Astrocyte (in vitro differentiated cells and primary cell): ENCODE measurements around the gene PTGFRN. TPM values are rescaled to one million over a fixed set of nuclear protein-coding genes. Genes with fewer than 3 reads are reported as not detected.

Experiments used
- DNase-seq: peaks from one replicate; pipeline ENCODE4 v3.0.0-alpha.2; 2010; ENCODE audit warnings: low read depth
- FAIRE-seq: peaks from 2 replicates; lab custom pipeline; 2011; peaks lifted over from hg19 to GRCh38; lab: Jason Lieb, UNC
- H2AFZ ChIP-seq: 2 replicates; pipeline ENCODE4 v1.6.0; 2012; ENCODE audit warnings: low read depth, low read length, inconsistent platforms
- H3K27ac ChIP-seq: 2 replicates; pipeline ENCODE4 v1.5.1; 2011; ENCODE audit warnings: low read depth, low read length, inconsistent platforms
- H3K27me3 ChIP-seq: 2 replicates; pipeline ENCODE4 v1.6.0; 2011; ENCODE audit warnings: low read length, inconsistent platforms; ENCODE audit not compliant: insufficient read depth
- H3K36me3 ChIP-seq: 2 replicates; pipeline ENCODE4 v1.5.1; 2011; ENCODE audit warnings: low read length, inconsistent platforms; ENCODE audit not compliant: insufficient read depth
- H3K4me1 ChIP-seq: 2 replicates; pipeline ENCODE4 v1.5.1; 2011; ENCODE audit warnings: low read length, inconsistent platforms; ENCODE audit not compliant: insufficient read depth
- H3K4me2 ChIP-seq: 2 replicates; pipeline ENCODE4 v1.6.0; 2012; ENCODE audit warnings: low read length, inconsistent platforms
- H3K4me3 ChIP-seq: 2 replicates; pipeline ENCODE4 v1.5.1; 2011; ENCODE audit warnings: low read depth, mild to moderate bottlenecking, low read length, inconsistent platforms; ENCODE audit not compliant: insufficient read depth
- H3K79me2 ChIP-seq: 2 replicates; pipeline ENCODE4 v1.6.0; 2012; ENCODE audit warnings: mild to moderate bottlenecking, low read length, inconsistent platforms; ENCODE audit not compliant: insufficient read depth
- H3K9ac ChIP-seq: 2 replicates; pipeline ENCODE4 v1.6.0; 2012; ENCODE audit warnings: mild to moderate bottlenecking, low read length, inconsistent platforms
- H3K9me3 ChIP-seq: 2 replicates; pipeline ENCODE4 v1.5.1; 2012; ENCODE audit warnings: low read depth, mild to moderate bottlenecking, low read length, inconsistent platforms; ENCODE audit not compliant: insufficient read depth
- H4K20me1 ChIP-seq: 2 replicates; pipeline ENCODE4 v1.6.0; 2012; ENCODE audit warnings: low read length, inconsistent platforms; ENCODE audit not compliant: insufficient read depth
- H3K27ac Mint-ChIP-seq: one replicate; pipeline ENCODE4 v1.8.0; 2021; ENCODE audit warnings: mild to moderate bottlenecking, mixed read lengths; ENCODE audit not compliant: unreplicated experiment
- H3K27me3 Mint-ChIP-seq: one replicate; pipeline ENCODE4 v1.8.0; 2021; ENCODE audit warnings: low read depth, mixed read lengths; ENCODE audit not compliant: unreplicated experiment
- H3K36me3 Mint-ChIP-seq: one replicate; pipeline ENCODE4 v1.8.0; 2021; ENCODE audit warnings: low read depth, mixed read lengths; ENCODE audit not compliant: unreplicated experiment
- H3K4me1 Mint-ChIP-seq: one replicate; pipeline ENCODE4 v1.8.0; 2021; ENCODE audit warnings: low read depth, mixed read lengths; ENCODE audit not compliant: unreplicated experiment
- H3K4me3 Mint-ChIP-seq: one replicate; pipeline ENCODE4 v1.8.0; 2021; ENCODE audit warnings: mild to moderate bottlenecking, moderate library complexity, mixed read lengths; ENCODE audit not compliant: unreplicated experiment
- H3K9me3 Mint-ChIP-seq: one replicate; pipeline ENCODE4 v1.8.0; 2021; ENCODE audit warnings: mild to moderate bottlenecking, mixed read lengths; ENCODE audit not compliant: unreplicated experiment
- CTCF ChIP-seq: IDR thresholded peaks from 2 replicates; pipeline ENCODE4 v1.5.1; 2011; ENCODE audit warnings: low read depth, mild to moderate bottlenecking, inconsistent platforms, low read length, moderate library complexity; ENCODE audit not compliant: insufficient read depth
- EZH2 ChIP-seq: IDR thresholded peaks from 2 replicates; pipeline ENCODE4 v1.6.1; 2012; ENCODE audit warnings: mild to moderate bottlenecking, low read length, inconsistent platforms; ENCODE audit not compliant: insufficient read depth
- total RNA-seq: library from RNA; stranded (reverse); gene quantifications from 2 replicates; pipeline ENCODE4 v1.2.1, GENCODE V29; 2021

Gene PTGFRN
- total RNA-seq, 1 donor from 2014 or later: 157 TPM

DNA sequence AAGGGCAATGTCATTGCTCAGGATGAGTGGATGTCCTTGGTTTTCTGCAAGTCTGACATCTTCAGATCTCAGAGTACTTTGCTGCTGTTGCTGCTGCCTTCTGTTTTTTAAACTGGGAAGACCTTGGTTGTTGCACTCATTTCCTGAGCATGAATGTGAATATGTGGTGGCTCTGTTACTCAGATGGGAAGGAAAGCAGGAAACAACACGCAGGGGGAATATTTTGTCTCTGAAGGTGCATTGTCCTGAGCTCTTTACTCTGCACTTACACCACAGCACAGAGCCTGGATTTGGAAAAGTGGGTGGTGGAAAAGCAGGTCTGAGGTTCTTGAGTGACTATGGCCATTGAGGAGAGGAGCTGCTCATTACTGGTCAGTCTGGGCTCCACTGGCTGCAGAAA, 36.3 kb downstream of the PTGFRN start:
- H3K27ac ChIP-seq: no peak overlapping the region
- H4K20me1 ChIP-seq: peaks cover 7% of the 10 kb centered on the region
- Mint-ChIP-seq H3K27me3 (no peaks in the 10 kb centered on the region), H3K4me3 (no peak overlapping the region), H3K4me1 (peaks cover 31% of the 10 kb centered on the region), H3K36me3 (peaks cover 24% of the 10 kb centered on the region), H3K9me3 (no peaks in the 10 kb centered on the region), H3K27ac (no peak overlapping the region)
- H3K9me3 ChIP-seq: no peaks in the 10 kb centered on the region
- H3K9ac ChIP-seq: no peak overlapping the region
- H3K4me3 ChIP-seq: no peak overlapping the region
- H3K4me2 ChIP-seq: no peak overlapping the region
- FAIRE-seq (no peak), DNase-seq (no peak)
- no peaks in the 10 kb centered on the region for H3K36me3 ChIP-seq
- H2AFZ ChIP-seq: no peak overlapping the region
- TF ChIP-seq CTCF: no peak
- H3K27me3 ChIP-seq: no peaks in the 10 kb centered on the region
- H3K79me2 ChIP-seq: no peaks in the 10 kb centered on the region
- peaks cover 6% of the 10 kb centered on the region for H3K4me1 ChIP-seq

GRCh38 chr1:116947092-116947860, 37.6 kb downstream of the PTGFRN start:
- Mint-ChIP-seq H3K27ac (no peak overlapping the region), H3K9me3 (no peaks in the 10 kb centered on the region), H3K27me3 (no peaks in the 10 kb centered on the region), H3K4me1 (peaks cover 33% of the 10 kb centered on the region), H3K36me3 (peaks cover 24% of the 10 kb centered on the region), H3K4me3 (peak overlapping the region; percentile 8)
- Histone ChIP-seq H4K20me1 (no peaks in the 10 kb centered on the region), H3K9me3 (no peaks in the 10 kb centered on the region), H2AFZ (no peak overlapping the region), H3K9ac (no peak overlapping the region), H3K4me3 (no peak overlapping the region), H3K4me2 (no peak overlapping the region), H3K36me3 (no peaks in the 10 kb centered on the region), H3K79me2 (no peaks in the 10 kb centered on the region), H3K4me1 (peaks cover 15% of the 10 kb centered on the region), H3K27me3 (no peaks in the 10 kb centered on the region), H3K27ac (no peak overlapping the region)
- DNase-seq (no peak), FAIRE-seq (no peak)
- TF ChIP-seq CTCF (no peak), EZH2 (no peak)

GRCh38 chr1:116948046-116948445, 38.3 kb downstream of the PTGFRN start:
- Mint-ChIP-seq H3K4me1 (peaks cover 33% of the 10 kb centered on the region), H3K27me3 (no peaks in the 10 kb centered on the region), H3K9me3 (no peaks in the 10 kb centered on the region), H3K4me3 (no peak overlapping the region), H3K27ac (no peak overlapping the region), H3K36me3 (peaks cover 26% of the 10 kb centered on the region)
- Histone ChIP-seq H4K20me1 (no peaks in the 10 kb centered on the region), H3K27me3 (no peaks in the 10 kb centered on the region), H2AFZ (no peak overlapping the region), H3K79me2 (no peaks in the 10 kb centered on the region), H3K36me3 (no peaks in the 10 kb centered on the region), H3K4me3 (no peak overlapping the region), H3K4me2 (no peak overlapping the region), H3K27ac (no peak overlapping the region), H3K9me3 (no peaks in the 10 kb centered on the region), H3K9ac (no peak overlapping the region), H3K4me1 (peaks cover 15% of the 10 kb centered on the region)
- TF ChIP-seq EZH2 (no peak), CTCF (no peak)
- DNase-seq (no peak), FAIRE-seq (no peak)
